ENCODE measurements around the gene ATN1.
"Not testable (repeated sequence)": the region's sequence is repeated elsewhere in the genome, so short reads cannot be mapped to it uniquely, and the experiment has no call there.

- not testable (repeated sequence) for TF ChIP-seq POLR2A, CTCF (IDR thresholded peaks at IDR 0.05)
Observed at GRCh38 chr12:6889775-6890573, 37.8 kb upstream of the ATN1 start.
